ENCODE measurements around the gene CCDC112.

GRCh38 chr5:115282131-115282530 lies 14.3 kb downstream of the CCDC112 start:
- TF ChIP-seq CTCF (conservative IDR thresholded peaks at IDR 0.05; ENCODE audit: low read length): no peak
- no peak for TF ChIP-seq EZH2phosphoT487 (IDR thresholded peaks at IDR 0.05; ENCODE audit: borderline replicate concordance, low read depth, low read length)
